IgD-negative memory B cell (primary cell): ENCODE measurements around the gene UNCX. TPM values are rescaled to one million over a fixed set of nuclear protein-coding genes. Genes with fewer than 3 reads are reported as not detected.
"Not testable (repeated sequence)": the region's sequence is repeated elsewhere in the genome, so short reads cannot be mapped to it uniquely, and the experiment has no call there.

Experiments used
- H3K27ac Mint-ChIP-seq, 3 donors: one replicate each; pipeline ENCODE4 v1.8.0; 2020 to 2022; ENCODE audit warnings: mild to moderate bottlenecking in 3 of 3, mixed read lengths in 3 of 3, moderate library complexity in 1 of 3
- H3K27me3 Mint-ChIP-seq: one replicate; pipeline ENCODE4 v1.8.0; 2021; ENCODE audit warnings: mixed read lengths
- H3K36me3 Mint-ChIP-seq: one replicate; pipeline ENCODE4 v1.8.0; 2020; ENCODE audit warnings: mild to moderate bottlenecking, mixed read lengths
- H3K4me1 Mint-ChIP-seq, 3 donors: one replicate each; pipeline ENCODE4 v1.8.0; 2020 to 2022; ENCODE audit warnings: mixed read lengths in 3 of 3, mild to moderate bottlenecking in 1 of 3
- H3K4me3 Mint-ChIP-seq, 4 donors: one replicate each; pipeline ENCODE4 v1.8.0; 2020 to 2022; ENCODE audit warnings: mild to moderate bottlenecking in 4 of 4, mixed read lengths in 4 of 4, moderate library complexity in 3 of 4
- H3K9me3 Mint-ChIP-seq, 3 donors: one replicate each; pipeline ENCODE4 v1.8.0; 2020 to 2021; ENCODE audit warnings: mixed read lengths in 3 of 3, mild to moderate bottlenecking in 1 of 3
- polyA plus RNA-seq: library from polyadenylated mRNA; unstranded; fragments of 300-500 nt; fragmentation: Illumina TruSeq; gene quantifications from one replicate; pipeline ENCODE4 v1.2.3, GENCODE V29; 2021

The UNCX gene
- polyA plus RNA-seq, 1 donor from 2014 or later, result not detected

GRCh38 chr7:1262441-1262840 lies 29.8 kb downstream of the UNCX start:
- Mint-ChIP-seq H3K36me3 (no peaks in the 10 kb centered on the region), H3K27ac (no peak overlapping the region), H3K9me3 (no peaks in the 10 kb centered on the region), H3K4me3 (no peak overlapping the region), H3K4me1 (no peaks in the 10 kb centered on the region), H3K27me3 (peaks cover 18% of the 10 kb centered on the region)

DNA sequence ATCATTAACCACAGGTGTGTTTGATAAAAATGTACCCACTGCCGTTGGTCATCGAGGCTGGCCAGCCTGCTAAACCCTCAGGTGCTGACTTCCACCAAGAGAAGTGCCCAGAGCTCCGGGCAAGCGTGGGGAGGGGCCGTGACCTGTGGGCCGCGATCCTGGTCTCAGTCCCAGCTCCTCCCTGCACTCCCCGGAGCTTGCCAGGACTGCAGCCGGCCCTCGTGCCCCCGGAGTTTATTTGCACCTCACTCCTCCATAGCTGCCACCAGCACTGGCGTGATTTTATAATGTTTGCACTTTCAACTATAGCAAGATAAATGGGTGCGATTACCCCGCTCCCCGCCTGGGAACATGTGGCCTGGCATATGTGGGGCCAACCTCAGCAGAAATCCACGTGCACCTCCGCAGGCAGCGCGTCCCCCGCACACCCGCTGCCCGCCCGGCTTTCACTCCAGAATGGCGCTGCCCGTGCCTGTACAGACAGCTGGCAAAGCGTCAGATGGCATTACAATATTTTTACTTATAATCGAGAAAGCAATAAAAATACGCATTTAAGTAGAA lies 30.8 kb downstream of the UNCX start:
- Mint-ChIP-seq H3K9me3 (no peaks in the 10 kb centered on the region), H3K27ac (no peak overlapping the region), H3K4me3 (peak overlapping the region in 2 of 4 donors; percentile 39 to 45), H3K4me1 (no peaks in the 10 kb centered on the region), H3K36me3 (no peaks in the 10 kb centered on the region), H3K27me3 (peaks cover 18% of the 10 kb centered on the region)

- Mint-ChIP-seq H3K36me3 (no peaks in the 10 kb centered on the region), H3K27ac (no peak overlapping the region), H3K9me3 (no peaks in the 10 kb centered on the region), H3K4me3 (no peak overlapping the region), H3K27me3 (peaks cover 18% of the 10 kb centered on the region), H3K4me1 (no peaks in the 10 kb centered on the region)
These were observed 31.9 kb downstream of the UNCX start for GRCh38 chr7:1264345-1265280.

- no peak overlapping the region for H3K27ac Mint-ChIP-seq
- H3K36me3 Mint-ChIP-seq, result peaks cover 1% of the 10 kb centered on the region
- no peak overlapping the region for H3K4me3 Mint-ChIP-seq
- no peaks in the 10 kb centered on the region for H3K4me1 Mint-ChIP-seq
- peaks cover 0 to 2% (median 0%) of the 10 kb centered on the region in 3 donors for H3K9me3 Mint-ChIP-seq
- H3K27me3 Mint-ChIP-seq, result peaks cover 16% of the 10 kb centered on the region
These were observed 34.6 kb downstream of the UNCX start for GRCh38 chr7:1267016-1267900.

- H3K4me3 Mint-ChIP-seq, result no peak overlapping the region
- no peaks in the 10 kb centered on the region for H3K4me1 Mint-ChIP-seq
- H3K36me3 Mint-ChIP-seq, result peaks cover 1% of the 10 kb centered on the region
- peaks cover 14% of the 10 kb centered on the region for H3K27me3 Mint-ChIP-seq
- no peak overlapping the region for H3K27ac Mint-ChIP-seq
- H3K9me3 Mint-ChIP-seq, result peaks cover 0 to 2% (median 0%) of the 10 kb centered on the region in 3 donors
These were observed 35.6 kb downstream of the UNCX start for GRCh38 chr7:1268076-1268815.

DNA sequence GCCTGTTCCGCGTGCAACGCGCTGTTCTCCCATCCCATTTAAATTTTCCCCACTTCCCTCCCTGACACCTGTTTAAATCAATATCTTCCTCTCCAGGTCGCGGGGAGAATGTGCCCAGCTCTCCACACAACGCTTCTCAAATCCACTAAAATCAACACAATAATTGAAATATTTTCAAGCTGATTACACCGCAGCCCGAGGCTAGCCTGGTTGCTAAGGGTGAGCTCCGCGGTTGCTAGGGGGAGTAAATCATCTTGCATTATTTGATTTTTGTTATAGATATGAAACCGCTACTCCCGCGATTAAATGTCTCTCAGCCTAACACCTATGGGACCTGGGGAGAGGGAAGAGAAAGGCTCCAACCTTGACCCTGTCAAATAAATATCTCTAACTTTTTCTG lies 36.2 kb downstream of the UNCX start:
- Mint-ChIP-seq H3K27me3 (peaks cover 8% of the 10 kb centered on the region), H3K9me3 (peaks cover 0 to 2% (median 0%) of the 10 kb centered on the region in 3 donors), H3K4me1 (no peaks in the 10 kb centered on the region), H3K36me3 (peaks cover 1% of the 10 kb centered on the region), H3K27ac (no peak overlapping the region), H3K4me3 (no peak overlapping the region)

- H3K4me1 Mint-ChIP-seq, result no peaks in the 10 kb centered on the region
- peaks cover 6% of the 10 kb centered on the region for H3K27me3 Mint-ChIP-seq
- no peak overlapping the region for H3K27ac Mint-ChIP-seq
- peaks cover 1% of the 10 kb centered on the region for H3K36me3 Mint-ChIP-seq
- no peak overlapping the region for H3K4me3 Mint-ChIP-seq
- H3K9me3 Mint-ChIP-seq, result peaks cover 0 to 2% (median 0%) of the 10 kb centered on the region in 3 donors
These were observed 36.7 kb downstream of the UNCX start for GRCh38 chr7:1269336-1269890.

GRCh38 chr7:1270181-1270580 lies 37.5 kb downstream of the UNCX start:
- Mint-ChIP-seq H3K27ac (no peak overlapping the region), H3K4me1 (no peaks in the 10 kb centered on the region), H3K27me3 (no peaks in the 10 kb centered on the region), H3K4me3 (no peak overlapping the region), H3K36me3 (peaks cover 1% of the 10 kb centered on the region), H3K9me3 (peaks cover 0 to 2% (median 0%) of the 10 kb centered on the region in 3 donors)

DNA sequence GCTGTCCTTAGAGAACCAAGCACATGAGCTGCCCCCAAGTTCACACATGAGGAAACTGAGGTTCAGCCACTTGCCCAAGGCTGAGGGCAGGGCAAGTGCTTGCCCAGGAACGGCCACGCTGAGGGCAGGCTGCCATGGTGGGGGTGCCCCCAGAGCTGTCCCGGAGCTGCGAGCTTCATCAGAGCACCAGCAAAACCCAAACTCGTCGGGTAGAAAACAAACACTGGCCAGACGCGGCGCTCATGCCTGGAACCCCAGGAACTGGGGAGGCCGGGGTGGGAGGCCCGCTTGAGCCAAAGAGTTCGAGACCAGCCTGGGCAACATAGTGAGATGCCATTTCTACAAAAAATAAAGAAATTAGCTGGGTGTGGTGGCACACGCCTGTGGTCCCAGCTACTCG lies 38.4 kb downstream of the UNCX start:
- Mint-ChIP-seq H3K27me3 (no peaks in the 10 kb centered on the region), H3K9me3 (peaks cover 0 to 2% (median 0%) of the 10 kb centered on the region in 3 donors), H3K4me3 (no peak overlapping the region), H3K4me1 (no peaks in the 10 kb centered on the region), H3K36me3 (peaks cover 1% of the 10 kb centered on the region), H3K27ac (no peak overlapping the region)

GRCh38 chr7:1271656-1272055 lies 39.0 kb downstream of the UNCX start:
- Mint-ChIP-seq H3K36me3 (peaks cover 1% of the 10 kb centered on the region), H3K9me3 (peaks cover 0 to 2% (median 0%) of the 10 kb centered on the region in 3 donors), H3K4me1 (no peaks in the 10 kb centered on the region), H3K27ac (no peak overlapping the region), H3K27me3 (no peaks in the 10 kb centered on the region), H3K4me3 (no peak overlapping the region)

DNA sequence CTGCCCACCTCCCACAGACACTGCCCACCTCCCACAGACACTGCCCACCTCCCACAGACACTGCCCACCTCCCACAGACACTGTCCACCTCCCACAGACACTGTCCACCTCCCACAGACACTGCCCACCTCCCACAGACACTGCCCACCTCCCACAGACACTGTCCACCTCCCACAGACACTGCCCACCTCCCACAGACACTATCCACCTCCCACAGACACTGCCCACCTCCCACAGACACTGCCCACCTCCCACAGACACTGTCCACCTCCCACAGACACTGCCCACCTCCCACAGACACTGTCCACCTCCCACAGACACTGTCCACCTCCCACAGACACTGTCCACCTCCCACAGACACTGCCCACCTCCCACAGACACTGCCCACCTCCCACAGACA lies 39.5 kb downstream of the UNCX start:
- H3K27ac Mint-ChIP-seq, H3K36me3 Mint-ChIP-seq, H3K27me3 Mint-ChIP-seq, H3K4me3 Mint-ChIP-seq, H3K9me3 Mint-ChIP-seq, H3K4me1 Mint-ChIP-seq: not testable (repeated sequence)

GRCh38 chr7:1274121-1274875 lies 41.6 kb downstream of the UNCX start:
- Mint-ChIP-seq H3K27ac (no peak overlapping the region), H3K4me1 (no peaks in the 10 kb centered on the region), H3K9me3 (peaks cover 2 to 7% (median 3%) of the 10 kb centered on the region in 3 donors), H3K4me3 (no peak overlapping the region), H3K27me3 (no peaks in the 10 kb centered on the region), H3K36me3 (peaks cover 1% of the 10 kb centered on the region)

GRCh38 chr7:1274876-1275375 lies 42.3 kb downstream of the UNCX start:
- H3K4me1 Mint-ChIP-seq, result no peaks in the 10 kb centered on the region
- no peak overlapping the region for H3K4me3 Mint-ChIP-seq
- peaks cover 2 to 7% (median 7%) of the 10 kb centered on the region in 3 donors for H3K9me3 Mint-ChIP-seq
- H3K27me3 Mint-ChIP-seq, result no peaks in the 10 kb centered on the region
- peaks cover 1% of the 10 kb centered on the region for H3K36me3 Mint-ChIP-seq
- H3K27ac Mint-ChIP-seq, result no peak overlapping the region
